ENCODE results near the gene GADD45A.

Gene GADD45A

DNA sequence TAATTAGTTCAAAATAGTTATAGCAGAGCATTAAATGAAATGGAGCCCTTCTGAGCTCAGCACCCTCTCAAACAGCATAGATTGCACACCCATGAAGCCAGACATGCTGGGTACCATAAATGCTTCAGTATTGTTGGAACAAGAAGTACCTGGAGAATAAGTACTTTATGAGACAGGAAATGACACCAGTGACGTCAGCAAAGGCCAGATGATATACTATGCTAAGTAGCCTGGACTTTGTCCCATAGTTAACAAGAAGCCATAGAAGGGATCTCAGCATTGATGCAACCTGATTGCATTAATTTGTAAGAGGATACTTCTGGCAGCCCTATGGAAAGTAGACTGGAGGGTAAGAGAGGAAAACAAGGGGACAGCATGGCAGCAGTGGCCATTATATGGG, 16.3 kb upstream of the GADD45A start:
- no peak for DNase-seq (ENCODE audit: low spot score)

DNA sequence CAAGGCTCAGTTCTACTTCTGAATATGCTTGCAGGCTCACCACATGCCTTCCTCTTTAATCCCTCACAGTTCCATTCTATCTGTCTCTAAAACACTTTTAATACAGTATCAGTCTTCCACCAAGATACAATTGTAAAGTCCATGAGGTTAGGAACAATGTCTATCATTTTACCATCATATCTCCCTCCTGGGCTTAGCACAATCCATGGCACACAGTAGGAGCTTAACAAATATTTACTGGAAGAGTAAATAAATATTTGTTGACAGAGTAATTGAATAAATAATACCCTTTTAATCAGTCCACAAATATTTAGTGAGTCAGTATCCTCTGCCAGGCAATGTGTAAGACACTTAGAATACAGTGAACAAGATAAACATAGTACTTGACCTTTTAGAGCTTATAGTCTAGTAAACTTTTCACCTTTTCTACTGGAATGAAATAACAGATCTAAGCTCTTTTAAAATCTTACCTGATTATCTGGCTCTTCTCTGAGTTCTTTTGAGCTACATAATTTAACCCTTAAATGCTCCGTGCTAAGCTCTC, 12.7 kb upstream of the GADD45A start:
- DNase-seq (ENCODE audit: low spot score): no peak

DNA sequence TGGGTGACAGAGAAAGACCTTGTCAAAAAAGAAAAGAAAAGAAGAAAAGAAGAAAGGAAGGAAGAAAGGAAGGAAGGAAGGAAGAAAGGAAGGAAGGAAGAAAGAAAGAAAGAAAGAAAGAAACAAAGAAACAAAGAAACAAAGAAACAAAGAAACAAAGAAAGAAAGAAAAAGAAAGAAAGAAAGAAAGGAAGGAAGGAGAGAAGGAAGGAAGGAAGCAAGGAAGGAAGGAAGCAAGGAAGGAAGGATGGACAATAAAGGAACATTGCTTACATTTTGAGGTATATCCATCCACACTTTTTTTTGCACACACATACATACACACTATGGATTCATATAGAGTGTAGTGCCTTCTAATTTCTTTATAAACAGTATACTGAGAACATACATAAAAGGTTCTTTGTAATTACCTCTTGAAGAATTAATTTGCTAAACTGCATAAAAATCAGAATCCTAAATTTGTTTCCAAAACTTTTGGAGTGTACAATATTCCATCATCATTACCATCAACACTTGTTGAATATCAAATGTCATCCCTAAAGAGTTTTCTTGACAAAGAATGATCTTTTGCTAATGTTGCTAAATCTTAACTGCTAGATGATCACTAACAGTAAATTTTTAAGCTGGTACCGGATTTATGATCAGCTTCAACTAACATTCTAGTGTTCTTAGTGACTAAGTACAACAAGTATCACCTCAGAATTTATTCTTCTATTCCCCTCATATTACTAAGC, 11.4 kb upstream of the GADD45A start:
- DNase-seq (ENCODE audit: low spot score): no peak

DNA sequence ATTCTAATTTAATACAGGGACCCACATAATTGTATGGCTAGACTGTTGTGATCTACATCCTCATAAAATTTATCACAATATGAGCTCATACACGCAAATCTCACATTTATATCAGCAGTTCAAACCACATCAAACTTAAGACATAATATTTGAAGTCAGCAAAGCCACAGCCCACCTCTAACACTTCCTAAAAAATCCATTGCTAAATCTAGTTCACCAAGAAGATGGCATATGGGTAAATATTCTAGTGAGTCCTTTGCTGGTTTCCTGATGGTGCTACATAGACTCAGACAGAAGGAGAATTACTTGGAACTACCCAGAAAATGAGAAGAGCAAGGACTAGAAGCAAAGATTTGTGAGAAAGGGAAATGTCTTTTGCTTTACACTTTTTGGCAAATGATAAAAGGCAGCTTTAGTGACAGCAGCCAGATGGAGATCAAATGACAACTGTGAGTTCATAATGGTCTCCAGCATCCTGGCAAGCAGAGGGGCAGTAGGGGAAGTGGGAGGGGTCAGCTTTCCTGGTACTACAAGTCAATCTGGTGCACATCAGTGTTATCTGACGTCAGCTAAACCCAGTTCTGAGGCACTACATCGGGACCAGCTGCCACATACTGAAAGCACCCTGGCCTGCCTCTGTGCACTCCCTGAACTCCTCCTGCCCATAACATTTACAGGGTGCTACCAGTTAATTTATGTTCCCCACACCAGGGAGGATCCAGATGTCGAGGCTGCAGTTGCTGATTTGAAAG, 10.6 kb upstream of the GADD45A start:
- peak; percentile 7 for DNase-seq (ENCODE audit: low spot score)

DNA sequence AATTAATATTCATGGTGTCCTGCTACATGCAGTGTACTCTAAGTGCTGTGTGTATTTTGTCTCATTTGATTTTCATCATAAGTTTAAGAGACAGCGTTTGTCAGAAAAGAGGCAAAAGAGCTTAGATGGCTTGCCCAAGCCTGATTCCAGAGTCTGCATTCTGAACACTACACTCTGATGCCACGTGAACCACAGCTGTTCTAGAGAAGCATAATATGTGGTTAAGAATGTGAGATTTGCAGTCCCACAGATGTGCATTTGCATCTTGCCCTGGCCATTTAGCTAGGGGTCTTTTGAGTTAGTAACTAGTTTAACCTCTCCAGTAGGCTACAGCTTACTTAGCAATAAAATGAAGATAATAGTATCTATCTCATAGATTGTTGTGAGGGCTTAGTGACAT, 9.2 kb upstream of the GADD45A start:
- no peak for DNase-seq (ENCODE audit: low spot score)

DNA sequence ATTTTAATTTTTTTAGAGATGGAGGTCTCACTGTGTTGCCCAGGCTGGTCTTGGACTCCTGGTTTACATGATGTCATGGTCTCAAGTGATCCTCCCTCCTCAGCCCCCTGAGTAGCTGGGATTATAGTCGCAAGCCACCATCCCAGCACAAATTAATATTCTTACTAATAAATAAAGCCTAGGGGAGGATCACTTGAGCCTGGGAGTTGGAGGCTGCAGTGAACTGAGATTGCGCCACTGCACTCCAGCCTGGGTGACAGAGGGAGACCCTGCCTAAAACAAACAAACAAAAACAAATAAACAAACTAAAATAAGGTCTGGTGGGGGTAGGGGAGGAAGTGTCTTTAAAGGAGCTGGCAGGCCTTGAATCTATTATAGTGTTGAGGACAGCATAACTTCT, 8.7 kb upstream of the GADD45A start:
- DNase-seq (ENCODE audit: low spot score): no peak

DNA sequence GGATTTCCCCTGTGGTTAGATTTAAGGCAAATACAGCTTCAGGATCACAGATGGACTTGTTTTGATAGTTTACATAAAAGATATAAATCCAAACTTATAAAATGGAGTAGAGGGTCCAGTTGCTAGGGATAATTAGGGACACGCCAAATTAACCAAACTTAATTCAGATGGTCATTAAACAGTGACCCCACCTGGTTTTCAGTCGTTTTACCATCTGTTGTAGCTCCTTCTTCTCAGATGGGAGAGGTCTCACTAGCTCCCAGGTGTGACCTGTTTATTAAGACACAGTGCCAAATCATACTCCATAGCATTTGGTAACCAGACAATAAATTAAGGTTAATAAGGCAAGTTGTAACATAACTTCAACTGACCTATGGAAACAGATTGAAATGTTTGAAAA, 8.1 kb upstream of the GADD45A start:
- no peak for DNase-seq (ENCODE audit: low spot score)

DNA sequence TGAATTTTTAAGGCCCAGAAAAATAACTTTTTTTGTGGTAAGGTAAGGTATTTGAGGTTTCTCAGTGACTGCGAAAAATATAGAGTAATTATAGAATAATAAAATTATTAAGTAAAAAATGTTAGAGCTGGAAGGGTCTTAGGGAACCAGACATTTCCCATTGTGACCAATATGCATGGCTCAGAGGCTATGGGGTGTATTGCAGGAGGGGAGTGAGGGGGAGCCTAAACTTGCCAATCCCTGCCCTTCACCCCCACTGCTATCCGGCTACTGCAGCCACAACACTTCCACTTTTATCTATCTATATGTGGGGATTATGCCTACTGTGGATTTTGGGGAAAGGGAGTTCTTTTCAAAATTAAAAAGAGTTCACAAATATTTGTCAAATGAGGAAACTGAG, 7.6 kb upstream of the GADD45A start:
- no peak for DNase-seq (ENCODE audit: low spot score)

DNA sequence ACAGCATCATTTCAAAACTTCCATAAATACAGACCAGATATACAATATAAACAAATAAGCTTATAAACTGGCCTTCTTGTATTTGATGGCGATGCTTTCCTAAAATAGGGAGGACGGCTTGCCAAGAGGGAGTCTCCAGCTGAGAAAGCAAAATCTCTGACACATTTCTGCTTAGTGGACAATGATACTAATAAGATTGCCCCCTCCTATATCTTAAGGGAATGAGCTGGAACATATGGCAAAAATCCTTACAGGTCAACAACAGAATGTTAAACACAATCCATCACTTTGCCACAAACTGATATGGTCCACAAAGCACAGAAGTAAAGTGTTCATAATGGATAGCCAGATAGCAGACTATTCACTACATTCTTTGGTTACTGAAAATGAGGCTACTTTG, 7.1 kb upstream of the GADD45A start:
- DNase-seq (ENCODE audit: low spot score): no peak

DNA sequence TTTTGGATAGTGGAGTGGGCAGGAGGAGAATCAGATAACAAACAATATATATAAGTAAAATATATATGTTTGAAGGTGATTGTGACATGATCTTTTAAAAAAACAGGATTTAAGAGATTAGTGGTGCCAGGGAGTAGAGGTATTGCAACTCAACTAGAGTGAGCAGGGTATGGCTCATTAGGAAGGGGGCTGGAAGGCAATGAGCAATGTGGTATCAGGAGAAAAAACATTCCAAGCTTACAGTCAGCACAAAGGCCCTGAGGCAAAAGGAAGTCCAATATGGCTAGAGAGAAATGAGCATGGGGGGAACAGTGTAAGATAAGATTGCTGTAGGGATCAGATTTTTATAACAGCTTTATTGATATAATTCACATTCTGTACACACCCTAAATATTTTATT, 5.3 kb upstream of the GADD45A start:
- no peak for DNase-seq (ENCODE audit: low spot score)

DNA sequence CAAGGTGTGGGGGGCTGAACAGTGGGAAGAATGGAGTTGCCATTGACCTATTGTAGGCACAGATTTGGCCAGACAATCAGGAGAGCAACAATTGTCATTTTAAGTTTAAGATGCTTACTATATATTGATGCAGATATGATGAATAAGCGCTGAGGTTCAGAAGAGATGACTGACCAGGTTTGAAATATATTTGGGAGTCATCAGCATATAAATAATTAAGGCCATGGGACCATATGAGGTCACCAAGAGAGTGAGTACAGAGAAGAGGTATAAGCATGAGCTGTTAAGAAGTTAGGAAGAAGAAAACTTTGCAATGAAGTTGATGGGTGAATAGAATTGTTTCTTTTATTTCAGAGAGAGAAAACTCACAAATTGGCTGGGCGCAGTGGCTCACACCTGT, 4.5 kb upstream of the GADD45A start:
- no peak for DNase-seq (ENCODE audit: low spot score)

DNA sequence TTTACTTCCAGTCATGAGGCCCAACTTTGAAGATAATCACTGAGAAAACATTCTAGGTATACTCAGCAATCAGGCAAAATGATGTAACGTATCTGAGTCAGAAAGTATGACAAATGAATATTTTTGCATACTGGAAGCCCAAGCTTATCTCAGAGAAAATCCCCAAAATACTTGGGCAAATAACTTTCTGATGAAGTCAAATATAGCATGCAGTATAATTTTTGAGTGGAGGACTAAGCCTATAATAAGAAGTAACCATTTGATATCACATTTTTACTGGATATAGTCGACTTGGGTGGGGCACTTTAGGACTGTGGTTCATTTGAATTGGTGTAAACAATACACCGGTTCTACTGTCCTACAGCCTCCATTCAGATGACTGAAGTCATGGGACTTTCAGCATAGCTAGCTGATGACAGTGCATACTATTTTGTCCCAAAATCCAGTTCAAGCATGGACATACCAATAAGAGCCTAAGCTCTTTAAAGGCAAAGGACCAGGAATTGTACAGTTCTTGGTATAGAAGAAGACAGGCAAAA, 2.3 kb upstream of the GADD45A start:
- DNase-seq (ENCODE audit: low spot score): no peak

DNA sequence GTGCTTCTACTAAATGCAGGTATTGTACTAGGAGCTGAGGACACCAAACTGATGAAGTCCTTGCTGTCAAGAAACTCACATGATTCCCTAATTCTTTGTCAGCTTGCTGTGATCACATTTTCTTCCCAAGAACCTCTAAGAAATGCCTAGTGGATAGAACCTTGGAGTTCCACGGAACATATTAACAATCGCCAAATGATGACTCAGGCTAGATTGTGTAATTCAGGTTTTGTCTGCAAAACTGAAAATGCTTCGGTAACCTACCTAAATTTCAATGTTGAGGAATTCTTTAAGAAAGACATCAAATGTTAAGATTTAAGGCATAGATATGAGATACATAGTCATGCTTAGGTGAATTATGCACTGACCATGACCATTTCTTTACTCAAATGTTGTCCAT, 1.7 kb upstream of the GADD45A start:
- DNase-seq (ENCODE audit: low spot score): peak; percentile 8

DNA sequence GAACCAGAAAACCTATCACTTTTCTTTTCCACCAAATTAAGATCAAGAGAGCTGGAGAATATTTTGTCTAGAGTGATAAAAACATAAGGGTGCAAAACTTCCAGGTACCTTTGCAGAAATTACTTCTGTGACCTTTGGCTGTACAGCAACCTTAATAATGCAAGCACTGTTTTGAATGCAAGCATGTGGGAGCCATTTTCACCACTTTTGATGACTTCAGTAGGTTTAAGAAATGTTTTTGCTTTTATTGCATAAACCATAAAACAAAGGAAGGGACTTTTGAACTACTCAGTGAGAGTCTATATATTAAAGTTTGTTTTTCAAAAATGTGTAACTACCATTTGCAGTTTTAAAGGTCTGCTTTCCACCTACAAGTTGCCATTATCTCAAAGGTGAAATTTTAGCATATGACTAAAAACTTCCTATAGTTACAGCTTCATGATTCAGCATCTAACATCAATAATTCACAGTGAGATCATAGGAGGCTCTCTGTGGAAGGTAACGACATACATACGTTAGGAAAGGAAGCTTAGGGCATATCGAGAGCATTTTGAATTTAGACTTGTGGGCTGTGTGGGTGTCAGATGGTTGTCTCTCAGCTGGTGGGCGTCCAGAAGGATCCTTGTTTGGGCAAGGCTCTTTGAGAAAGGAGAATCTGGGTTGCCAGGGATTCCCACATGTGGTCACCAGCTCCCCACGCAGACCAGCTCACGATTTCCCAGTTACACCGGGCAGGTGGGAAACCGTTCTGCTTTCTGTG, 1.1 kb upstream of the GADD45A start:
- peak; percentile 9 for DNase-seq (ENCODE audit: low spot score)

DNA sequence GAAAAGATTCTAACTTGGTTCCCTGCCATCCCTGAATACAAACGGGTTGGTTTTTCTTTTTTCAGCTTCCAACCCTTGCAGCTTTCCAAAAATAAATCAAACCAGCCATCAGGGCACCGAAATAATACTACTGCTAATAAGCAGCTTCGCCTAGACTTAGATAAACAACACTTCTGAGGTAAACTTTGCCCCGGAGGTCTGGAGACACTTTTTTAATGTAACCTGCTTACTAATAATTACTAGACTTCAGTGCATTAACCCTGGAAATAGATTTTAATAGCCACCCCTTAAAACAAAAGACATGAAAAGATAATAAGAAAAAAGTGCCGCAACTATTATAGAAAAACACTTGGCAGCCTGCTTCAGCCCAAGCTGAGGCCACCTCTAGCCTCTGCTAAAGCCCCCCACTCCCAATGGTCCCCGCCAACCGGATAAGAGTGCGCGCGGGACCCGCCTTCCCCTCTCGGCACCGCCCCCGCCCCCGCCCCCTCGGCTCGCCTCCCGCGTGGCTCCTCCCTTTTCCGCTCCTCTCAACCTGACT, 405 bp upstream of the GADD45A start:
- no peak for DNase-seq (ENCODE audit: low spot score)

DNA sequence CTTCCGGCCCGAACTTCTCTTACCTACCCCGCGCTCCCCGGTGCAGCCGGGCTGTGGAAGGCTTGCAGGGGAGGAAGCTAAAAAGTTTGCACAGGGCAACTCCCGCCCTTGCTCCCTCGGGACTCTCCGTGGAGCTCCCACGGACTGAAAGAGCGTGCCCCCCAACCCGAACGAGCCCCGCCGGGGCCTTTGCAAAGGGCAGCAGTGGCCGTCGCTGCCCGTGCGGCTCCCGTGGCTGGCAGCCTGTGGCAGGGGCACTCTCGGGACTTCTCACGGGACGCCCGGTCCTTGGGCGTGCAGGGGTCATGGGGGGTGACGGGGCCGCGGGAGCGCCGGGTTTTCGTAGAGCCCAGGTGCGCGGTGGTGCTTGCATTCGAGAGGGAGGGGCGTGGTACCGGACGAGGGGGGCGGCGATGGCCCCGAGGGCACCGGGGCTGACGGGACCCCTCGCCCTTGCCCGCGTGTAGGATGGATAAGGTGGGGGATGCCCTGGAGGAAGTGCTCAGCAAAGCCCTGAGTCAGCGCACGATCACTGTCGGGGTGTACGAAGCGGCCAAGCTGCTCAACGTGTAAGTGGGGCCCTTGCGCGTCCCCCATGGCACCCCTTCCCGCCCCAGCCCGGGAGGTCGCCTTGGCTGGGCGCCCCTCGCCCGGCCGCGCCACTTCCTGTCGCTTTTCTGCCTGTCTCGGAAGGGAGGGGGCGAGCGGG, 711 bp downstream of the GADD45A start:
- peak; percentile 44 for DNase-seq (ENCODE audit: low spot score)

DNA sequence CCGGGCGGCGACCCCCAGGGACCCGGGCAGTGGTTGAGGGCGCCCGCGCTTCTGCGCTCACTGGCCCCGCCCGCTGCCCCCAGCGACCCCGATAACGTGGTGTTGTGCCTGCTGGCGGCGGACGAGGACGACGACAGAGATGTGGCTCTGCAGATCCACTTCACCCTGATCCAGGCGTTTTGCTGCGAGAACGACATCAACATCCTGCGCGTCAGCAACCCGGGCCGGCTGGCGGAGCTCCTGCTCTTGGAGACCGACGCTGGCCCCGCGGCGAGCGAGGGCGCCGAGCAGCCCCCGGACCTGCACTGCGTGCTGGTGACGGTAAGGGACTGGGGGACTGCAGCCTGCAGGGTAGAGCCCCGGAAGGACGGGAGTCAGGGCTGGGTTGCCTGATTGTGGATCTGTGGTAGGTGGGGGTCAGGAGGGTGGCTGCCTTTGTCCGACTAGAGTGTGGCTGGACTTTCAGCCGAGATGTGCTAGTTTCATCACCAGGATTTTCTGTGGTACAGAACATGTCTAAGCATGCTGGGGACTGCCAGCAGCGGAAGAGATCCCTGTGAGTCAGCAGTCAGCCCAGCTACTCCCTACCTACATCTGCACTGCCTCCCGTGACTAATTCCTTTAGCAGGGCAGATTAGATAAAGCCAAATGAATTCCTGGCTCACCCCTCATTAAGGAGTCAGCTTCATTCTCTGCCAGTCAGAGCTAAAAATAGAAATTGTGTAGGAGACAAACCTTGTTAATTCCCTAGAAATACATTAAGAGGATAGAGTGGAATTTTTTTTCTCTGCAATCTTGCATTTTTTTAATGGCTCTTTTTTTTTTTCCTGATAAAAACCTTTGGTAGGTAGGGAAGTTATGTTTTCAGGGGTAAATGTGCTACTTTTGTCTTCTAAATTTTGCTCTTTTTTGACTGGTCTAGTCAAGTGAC, 1.5 kb downstream of the GADD45A start:
- DNase-seq (ENCODE audit: low spot score): peak; percentile 69

DNA sequence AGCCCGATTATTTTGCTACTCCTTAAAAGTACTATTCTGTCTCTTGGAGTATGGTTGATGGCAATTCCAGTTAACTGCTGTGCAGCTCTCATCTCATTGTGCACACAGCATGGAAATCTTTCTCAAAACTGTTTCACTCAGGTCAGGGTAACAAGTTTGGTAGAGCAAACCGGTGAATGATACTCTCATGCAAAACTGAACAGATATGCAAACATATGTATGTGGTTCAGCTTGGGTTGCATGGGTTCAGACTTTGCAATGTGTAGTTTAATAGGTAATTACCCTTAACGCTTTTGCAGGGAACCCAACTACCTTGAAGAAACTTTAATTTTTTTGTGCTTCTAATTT, 2.2 kb downstream of the GADD45A start:
- no peak for DNase-seq (ENCODE audit: low spot score)

DNA sequence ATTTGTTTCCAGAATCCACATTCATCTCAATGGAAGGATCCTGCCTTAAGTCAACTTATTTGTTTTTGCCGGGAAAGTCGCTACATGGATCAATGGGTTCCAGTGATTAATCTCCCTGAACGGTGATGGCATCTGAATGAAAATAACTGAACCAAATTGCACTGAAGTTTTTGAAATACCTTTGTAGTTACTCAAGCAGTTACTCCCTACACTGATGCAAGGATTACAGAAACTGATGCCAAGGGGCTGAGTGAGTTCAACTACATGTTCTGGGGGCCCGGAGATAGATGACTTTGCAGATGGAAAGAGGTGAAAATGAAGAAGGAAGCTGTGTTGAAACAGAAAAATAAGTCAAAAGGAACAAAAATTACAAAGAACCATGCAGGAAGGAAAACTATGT, 2.6 kb downstream of the GADD45A start:
- no peak for DNase-seq (ENCODE audit: low spot score)

DNA sequence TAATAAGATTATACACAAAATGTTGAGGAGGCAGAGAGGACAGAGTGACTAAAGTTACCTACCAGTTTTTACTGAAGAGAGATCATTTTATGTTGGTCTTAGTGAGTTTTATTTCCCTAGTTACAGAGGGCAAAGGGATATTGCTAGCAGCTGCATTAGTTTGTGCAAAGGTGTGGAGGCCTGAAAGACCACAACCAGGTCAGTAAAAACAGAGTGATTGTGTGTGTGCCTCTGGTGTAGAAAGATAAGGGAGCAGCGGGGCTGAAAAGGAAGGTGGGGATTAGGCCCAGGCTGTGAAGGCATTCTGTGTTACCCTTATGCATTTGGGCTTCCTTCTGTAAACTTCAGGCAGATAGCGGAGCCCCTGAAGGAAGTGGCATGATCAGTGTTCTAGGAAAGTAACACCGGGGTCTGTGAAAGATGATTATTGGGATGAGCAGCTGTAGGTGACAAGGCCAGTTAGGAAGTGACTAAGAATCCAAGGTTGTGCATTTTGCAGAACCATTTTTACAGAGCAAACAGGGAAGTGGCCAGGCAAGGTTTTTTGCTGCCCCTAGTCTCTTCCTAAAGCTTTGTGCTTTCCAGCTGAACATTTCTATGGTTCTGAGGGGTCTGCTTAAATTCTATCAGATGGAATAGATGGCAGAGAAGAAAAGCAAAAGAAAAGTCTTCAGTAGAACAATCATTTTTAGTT, 3.7 kb downstream of the GADD45A start:
- no peak for DNase-seq (ENCODE audit: low spot score)
